Stomach smooth muscle (tissue), 2 donors: ENCODE results near the gene ASF1B.

Source experiments
- H3K27ac ChIP-seq: one replicate; pipeline ENCODE4 v1.7.0; 2013; ENCODE audit warnings: mild to moderate bottlenecking, low read length, inconsistent platforms
- H3K27me3 ChIP-seq, 2 donors: one replicate each; pipeline ENCODE4 v1.7.0; 2013; ENCODE audit warnings: low read length in 2 of 2; ENCODE audit not compliant: insufficient read depth in 2 of 2, control insufficient read depth in 1 of 2
- H3K36me3 ChIP-seq, 2 donors: one replicate each; pipeline ENCODE4 v1.7.0; 2013; ENCODE audit warnings: low read length in 2 of 2; ENCODE audit not compliant: control insufficient read depth in 2 of 2, insufficient read depth in 2 of 2
- H3K4me1 ChIP-seq: one replicate; pipeline ENCODE4 v1.7.0; 2013; ENCODE audit warnings: low read length; ENCODE audit not compliant: control insufficient read depth, insufficient read depth
- H3K4me3 ChIP-seq, 2 donors: one replicate each; pipeline ENCODE4 v1.7.0; 2013; ENCODE audit warnings: low read length in 2 of 2
- H3K9ac ChIP-seq, 2 donors: one replicate each; pipeline ENCODE4 v1.7.0; 2013; ENCODE audit warnings: low read length in 2 of 2, mild to moderate bottlenecking in 1 of 2
- H3K9me3 ChIP-seq, 2 donors: one replicate each; pipeline ENCODE4 v1.7.0; 2013; ENCODE audit warnings: low read length in 2 of 2; ENCODE audit not compliant: control insufficient read depth in 2 of 2
- donor health status: healthy.
- donor health status: Pancreatic carcinoma.

Gene ASF1B

DNA sequence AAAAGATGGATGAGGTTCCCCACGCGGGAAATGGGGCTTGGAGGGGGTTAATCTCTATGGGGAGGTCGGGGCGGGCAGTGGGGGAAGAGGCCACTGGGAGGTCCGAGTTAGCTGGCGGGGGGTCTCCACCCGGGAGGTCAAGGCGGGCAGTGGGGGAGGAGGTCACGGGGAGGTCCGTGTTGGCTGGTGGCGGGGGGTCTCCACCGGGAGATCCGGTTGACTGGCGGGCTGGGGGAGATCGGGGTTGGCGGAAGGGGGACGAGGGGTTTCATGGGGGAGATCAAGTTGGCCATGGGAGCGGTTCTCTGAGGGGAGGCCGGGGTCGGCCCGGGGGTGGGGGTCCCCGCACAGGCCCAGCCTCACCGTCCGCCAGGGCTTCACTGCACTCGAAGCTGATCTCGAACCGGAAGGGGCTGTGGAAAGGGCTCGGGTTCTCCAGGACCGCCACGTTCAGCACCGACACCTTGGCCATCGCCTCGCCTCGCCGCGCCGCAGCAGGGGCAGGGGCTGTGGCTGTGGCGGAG lies 342 bp downstream of the ASF1B start:
- H3K4me1 ChIP-seq: peaks cover 26% of the 10 kb centered on the region
- no peaks in the 10 kb centered on the region for H3K36me3 ChIP-seq
- no peaks in the 10 kb centered on the region for H3K9me3 ChIP-seq
- H3K27me3 ChIP-seq: no peaks in the 10 kb centered on the region
- peak overlapping the region in 1 of 2 donors; percentile 22 for H3K9ac ChIP-seq
- peak overlapping the region; percentile 65 to 77 for H3K4me3 ChIP-seq
- peak overlapping the region; percentile 18 for H3K27ac ChIP-seq

DNA sequence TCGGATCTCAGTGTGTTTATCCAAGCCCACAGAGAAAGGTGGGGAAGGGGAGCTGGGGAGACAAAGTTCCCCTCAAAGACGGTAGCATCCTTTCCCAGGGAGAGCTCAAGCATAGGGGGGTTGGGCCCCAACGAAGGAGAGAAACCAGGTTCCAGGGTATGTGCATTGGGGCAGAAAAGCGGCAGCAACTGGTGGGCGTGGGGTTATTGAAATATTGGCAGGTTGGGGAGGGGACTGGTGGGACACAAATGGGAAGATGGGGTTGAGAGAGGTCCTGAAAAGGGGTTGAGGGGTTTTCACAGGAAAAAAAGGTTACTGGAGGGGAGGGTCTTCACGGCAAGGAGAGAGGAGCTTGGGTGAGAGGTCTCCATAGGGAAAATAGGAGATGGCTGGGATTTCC lies 1.0 kb downstream of the ASF1B start:
- H3K27ac ChIP-seq: no peak overlapping the region
- H3K4me3 ChIP-seq: no peak overlapping the region
- peaks cover 25% of the 10 kb centered on the region for H3K4me1 ChIP-seq
- no peaks in the 10 kb centered on the region for H3K27me3 ChIP-seq
- H3K9me3 ChIP-seq: no peaks in the 10 kb centered on the region
- H3K36me3 ChIP-seq: no peaks in the 10 kb centered on the region
- no peak overlapping the region for H3K9ac ChIP-seq

DNA sequence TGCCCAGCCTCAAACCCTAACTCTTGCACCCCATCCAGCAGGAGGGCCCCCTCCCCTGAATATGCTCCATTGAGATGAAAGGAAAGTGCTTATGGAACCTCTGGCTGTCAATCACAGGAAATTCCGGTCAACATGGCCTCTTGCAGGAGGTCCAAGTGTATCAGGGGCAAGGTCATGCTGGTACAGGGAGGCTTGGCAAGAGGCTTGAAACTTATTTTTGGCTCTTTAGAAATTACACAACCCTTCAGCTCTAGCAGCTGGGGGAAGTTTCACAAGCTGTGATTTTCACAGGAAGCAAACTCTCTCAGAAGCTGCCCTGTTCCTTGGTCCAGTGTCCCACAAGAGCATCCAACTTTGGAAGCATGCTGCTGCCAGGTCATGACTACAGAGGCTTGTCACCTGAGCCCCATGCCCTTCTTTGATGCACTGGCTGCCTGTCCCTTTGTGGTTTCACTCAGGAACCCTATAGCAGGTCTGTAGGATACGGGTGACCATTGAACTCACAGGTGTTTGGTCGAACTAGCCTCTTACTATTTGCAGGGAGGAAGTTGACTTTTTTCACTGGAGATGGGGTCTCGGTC lies 8.4 kb downstream of the ASF1B start:
- H3K9ac ChIP-seq: no peak overlapping the region
- H3K4me1 ChIP-seq: no peaks in the 10 kb centered on the region
- no peaks in the 10 kb centered on the region for H3K27me3 ChIP-seq
- no peaks in the 10 kb centered on the region for H3K9me3 ChIP-seq
- no peak overlapping the region for H3K4me3 ChIP-seq
- H3K36me3 ChIP-seq: no peaks in the 10 kb centered on the region
- H3K27ac ChIP-seq: no peak overlapping the region

DNA sequence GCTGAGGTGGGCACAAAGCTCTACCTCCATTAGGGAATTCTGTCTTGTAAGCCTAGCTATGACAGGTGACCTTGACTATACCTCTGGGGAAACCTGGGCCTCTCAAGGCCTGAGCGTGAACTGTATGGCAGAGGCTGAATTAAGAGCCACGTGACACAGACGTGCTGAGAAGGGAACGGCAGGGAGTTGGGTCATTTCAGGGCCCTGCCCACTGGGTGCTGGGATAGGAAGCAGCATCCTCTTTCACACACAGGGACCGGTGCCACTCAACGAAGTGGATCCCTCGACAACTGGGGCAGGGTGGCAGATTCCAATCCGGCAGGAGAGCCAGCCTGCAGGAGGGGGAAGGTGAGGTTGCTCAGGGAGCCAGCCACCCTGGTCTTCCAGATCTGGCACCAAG lies 9.2 kb downstream of the ASF1B start:
- no peak overlapping the region for H3K27ac ChIP-seq
- no peaks in the 10 kb centered on the region for H3K4me1 ChIP-seq
- H3K36me3 ChIP-seq: no peaks in the 10 kb centered on the region
- no peak overlapping the region for H3K4me3 ChIP-seq
- no peaks in the 10 kb centered on the region for H3K27me3 ChIP-seq
- no peaks in the 10 kb centered on the region for H3K9me3 ChIP-seq
- no peak overlapping the region for H3K9ac ChIP-seq

DNA sequence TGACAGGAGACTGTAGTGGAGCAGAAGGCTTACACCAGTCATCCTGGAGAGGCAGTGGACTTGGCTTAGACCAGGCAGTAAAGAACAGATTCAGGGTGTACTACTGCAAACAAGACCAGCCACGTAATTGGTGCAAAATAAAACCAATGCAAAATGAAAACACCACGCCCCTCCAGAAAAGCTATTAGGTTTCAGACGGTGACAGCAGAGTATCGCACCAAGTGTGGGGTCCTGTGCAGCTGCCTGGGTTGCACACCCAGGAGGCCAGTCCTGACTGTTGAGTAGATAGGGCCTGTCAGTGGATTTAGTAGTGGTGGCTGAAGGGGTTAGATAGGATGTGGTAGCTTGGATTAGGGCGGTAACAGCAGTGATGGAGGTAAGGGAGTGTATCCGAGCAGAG lies 13.5 kb downstream of the ASF1B start:
- Histone ChIP-seq H3K4me3 (no peak overlapping the region), H3K9me3 (no peaks in the 10 kb centered on the region), H3K4me1 (peaks cover 16% of the 10 kb centered on the region), H3K36me3 (no peaks in the 10 kb centered on the region), H3K27ac (no peak overlapping the region), H3K27me3 (no peaks in the 10 kb centered on the region), H3K9ac (no peak overlapping the region)

DNA sequence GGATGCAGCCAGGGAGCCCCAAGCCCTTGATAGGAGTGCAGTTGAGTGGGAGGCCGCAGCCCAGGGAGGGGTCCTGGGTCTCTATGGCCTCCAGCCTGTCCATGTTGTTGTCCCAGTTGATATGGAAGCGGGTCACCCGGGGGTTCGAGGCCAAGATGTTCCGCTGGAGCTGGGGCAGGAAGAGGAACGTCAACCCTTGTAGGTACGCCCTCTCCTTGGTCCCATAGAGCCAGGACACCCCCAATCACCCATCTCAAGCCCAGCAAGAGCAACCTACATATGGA lies 15.9 kb downstream of the ASF1B start:
- peak overlapping the region; percentile 99 for H3K27ac ChIP-seq

DNA sequence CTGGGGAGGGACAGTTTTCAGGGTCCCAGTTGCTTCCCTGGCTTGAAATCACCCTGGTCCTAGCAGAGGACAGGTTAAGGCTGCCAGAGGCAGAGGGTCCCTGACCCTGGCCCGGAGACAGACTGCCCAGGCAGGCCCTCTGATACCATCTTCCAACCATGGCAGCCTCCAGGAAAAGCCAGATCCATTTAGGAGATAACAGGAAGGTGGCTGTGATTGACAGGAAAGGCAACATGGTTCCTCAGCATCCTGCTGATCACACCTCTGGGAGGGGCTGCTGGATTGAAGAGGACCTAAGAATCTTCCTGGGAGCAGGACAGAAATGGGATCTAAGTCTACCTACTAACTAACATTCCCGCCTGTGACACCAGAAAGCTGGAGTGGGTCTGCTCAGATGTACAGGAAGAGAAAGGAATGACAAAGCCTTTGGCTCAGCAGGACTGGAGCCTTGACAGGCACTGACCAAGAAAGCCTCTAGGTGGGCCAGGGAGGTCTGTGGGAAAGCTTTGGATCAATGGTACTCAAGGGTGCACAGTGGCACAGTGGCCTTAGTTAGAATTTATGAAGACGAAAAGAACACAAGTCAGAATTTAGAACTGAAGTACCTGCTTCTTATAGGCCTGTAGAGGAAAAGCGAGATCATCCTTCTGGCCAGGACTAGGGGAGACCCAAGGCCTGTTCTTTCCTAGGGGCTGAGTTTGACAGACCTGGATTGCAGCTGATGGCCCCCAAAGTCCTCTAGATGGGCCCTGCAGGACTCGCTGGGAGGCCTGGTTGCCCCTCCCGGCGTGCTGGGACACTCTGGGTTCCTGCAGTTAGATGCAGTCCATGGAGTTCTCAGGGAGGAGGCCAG lies 16.5 kb downstream of the ASF1B start:
- Histone ChIP-seq H3K9ac (peak overlapping the region; percentile 58 to 90), H3K9me3 (no peaks in the 10 kb centered on the region), H3K27me3 (no peaks in the 10 kb centered on the region), H3K27ac (peak overlapping the region; percentile 99), H3K4me3 (no peak overlapping the region), H3K36me3 (no peaks in the 10 kb centered on the region), H3K4me1 (peaks cover 36% of the 10 kb centered on the region)

More for the DNA sequence above, 15.9 kb downstream of the ASF1B start:
- H3K9ac ChIP-seq: no peak overlapping the region
- no peak overlapping the region for H3K4me3 ChIP-seq
- no peaks in the 10 kb centered on the region for H3K27me3 ChIP-seq
- no peaks in the 10 kb centered on the region for H3K36me3 ChIP-seq
- no peaks in the 10 kb centered on the region for H3K9me3 ChIP-seq
- peaks cover 32% of the 10 kb centered on the region for H3K4me1 ChIP-seq

DNA sequence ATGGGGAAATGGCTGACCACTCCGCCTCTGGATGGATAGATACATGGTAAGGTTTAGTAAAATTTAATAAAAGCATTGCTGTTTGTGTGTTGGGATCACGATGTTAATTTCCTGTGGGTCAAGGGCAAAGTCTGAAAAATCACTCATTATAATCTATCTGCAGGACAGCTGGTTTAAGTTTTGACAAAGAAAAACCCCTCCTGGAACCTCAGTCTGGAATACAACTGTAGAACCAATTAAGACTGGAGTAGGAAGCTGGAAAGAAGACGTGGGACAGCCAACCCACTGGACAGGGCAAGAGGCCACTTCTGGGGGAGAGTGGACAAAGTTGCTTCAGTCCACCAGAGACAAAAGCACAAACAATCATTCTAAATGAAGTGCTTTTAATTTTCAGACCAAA lies 17.2 kb downstream of the ASF1B start:
- peaks cover 43% of the 10 kb centered on the region for H3K4me1 ChIP-seq
- peak overlapping the region; percentile 78 to 79 for H3K4me3 ChIP-seq
- no peaks in the 10 kb centered on the region for H3K27me3 ChIP-seq
- H3K9me3 ChIP-seq: no peaks in the 10 kb centered on the region
- peak overlapping the region; percentile 90 to 98 for H3K9ac ChIP-seq
- H3K36me3 ChIP-seq: no peaks in the 10 kb centered on the region
- H3K27ac ChIP-seq: peak overlapping the region; percentile 99

DNA sequence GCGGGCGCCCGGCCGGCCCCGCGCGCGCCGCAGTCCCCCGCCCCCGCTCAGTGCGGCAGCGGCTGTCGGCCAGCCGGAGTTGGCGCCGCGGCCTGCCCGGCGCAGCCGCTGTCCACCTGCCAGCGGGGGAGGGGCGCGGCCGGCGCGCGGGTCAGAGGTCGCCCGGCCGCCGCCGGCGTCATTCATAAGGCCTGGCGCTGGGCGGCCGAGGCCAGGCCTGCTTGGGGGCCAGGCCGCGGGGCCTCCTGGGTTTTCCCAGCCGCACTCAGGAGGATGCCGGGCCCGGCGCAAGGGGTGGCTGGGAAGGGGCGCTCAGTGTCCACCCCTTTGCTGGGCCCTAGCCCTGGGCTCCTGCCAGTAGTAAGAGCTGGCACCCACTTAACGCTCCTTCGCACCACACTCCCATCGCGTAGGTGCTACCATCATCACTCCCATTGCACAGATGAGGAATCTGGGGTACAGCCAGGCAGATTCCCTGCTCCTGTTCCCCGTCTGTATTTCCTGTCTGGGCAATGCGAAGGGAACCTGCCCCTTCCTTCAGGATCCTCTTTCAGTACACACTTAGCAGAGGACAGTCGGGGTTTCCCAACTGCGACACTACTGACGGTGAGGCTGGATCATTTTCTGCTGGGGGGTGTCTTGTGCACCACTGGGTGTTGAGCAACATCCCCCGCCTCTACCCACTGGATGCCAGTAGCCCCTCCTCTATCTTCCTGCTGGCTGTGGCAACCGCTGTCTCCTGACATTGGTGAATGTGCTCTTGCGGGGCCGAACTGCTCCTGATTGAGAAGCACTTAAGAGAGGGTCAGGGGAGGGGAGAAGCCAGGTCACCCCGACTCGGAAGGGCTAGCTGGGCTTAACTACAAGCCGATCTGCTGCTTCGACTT lies 18.0 kb downstream of the ASF1B start:
- Histone ChIP-seq H3K4me1 (peaks cover 51% of the 10 kb centered on the region), H3K4me3 (peak overlapping the region; percentile 78 to 79), H3K27ac (peak overlapping the region; percentile 99), H3K27me3 (no peaks in the 10 kb centered on the region), H3K9me3 (no peaks in the 10 kb centered on the region), H3K36me3 (no peaks in the 10 kb centered on the region), H3K9ac (peak overlapping the region; percentile 90 to 98)

DNA sequence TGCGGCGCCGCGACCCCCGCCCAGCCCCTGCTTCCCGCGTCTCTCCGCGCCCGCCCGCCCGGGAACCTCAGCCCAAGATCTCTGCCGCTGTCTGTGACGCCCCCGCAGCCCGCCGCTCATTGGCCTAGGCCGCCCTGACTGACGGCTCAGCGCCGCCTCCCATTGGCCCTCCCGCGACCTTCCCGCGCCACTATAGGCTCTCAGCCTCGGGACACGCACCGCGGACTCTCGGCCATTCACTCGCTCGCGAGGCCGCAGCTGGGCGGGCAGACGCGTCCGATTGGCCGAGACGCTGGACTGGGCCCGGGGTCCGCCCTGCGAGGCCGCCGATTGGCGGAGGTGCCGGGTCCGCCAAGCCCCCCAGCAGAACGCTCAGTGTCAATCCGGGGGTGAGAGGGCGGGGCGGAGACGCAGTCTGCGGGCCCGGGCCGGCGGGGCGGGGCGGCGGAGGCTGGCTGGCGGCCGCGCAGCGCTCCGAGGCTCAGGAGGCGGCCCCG lies 18.7 kb downstream of the ASF1B start, which contains the start of gene PRKACA:
Gene PRKACA (minus strand): TSS at position 95 of the 497 bp plus-strand sequence. CDS start 215 bp downstream, outside the sequence.
- Histone ChIP-seq H3K4me1 (peaks cover 57% of the 10 kb centered on the region), H3K36me3 (no peaks in the 10 kb centered on the region), H3K9me3 (no peaks in the 10 kb centered on the region), H3K27ac (peak within 1 kb of the TSS; percentile 99), H3K27me3 (no peaks in the 10 kb centered on the region), H3K9ac (peak within 1 kb of the TSS; percentile 90 to 98), H3K4me3 (peak within 1 kb of the TSS; percentile 81 to 83)
